Measurements from ENCODE around the gene NODAL. TPM values are rescaled to one million over a fixed set of nuclear protein-coding genes. Genes with fewer than 3 reads are reported as not detected.

The NODAL gene
- total RNA-seq, 1 experiment from 2014 or later = 0.30 TPM

GRCh38 chr10:70426823-70427222 is 14.7 kb downstream of the NODAL start (continued):
- TF ChIP-seq SP1 (IDR thresholded peaks at IDR 0.05; ENCODE audit: low read depth) = no peak
- TF ChIP-seq, protein P1, sequence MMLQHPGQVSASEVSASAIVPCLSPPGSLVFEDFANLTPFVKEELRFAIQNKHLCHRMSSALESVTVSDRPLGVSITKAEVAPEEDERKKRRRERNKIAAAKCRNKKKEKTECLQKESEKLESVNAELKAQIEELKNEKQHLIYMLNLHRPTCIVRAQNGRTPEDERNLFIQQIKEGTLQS (IDR thresholded peaks at IDR 0.05) = no peak

- Histone ChIP-seq H2AFZ (ENCODE audit: low read depth, low read length, poor library complexity, severe bottlenecking) (no peak overlapping the region), H3K27me3 (ENCODE audit: insufficient read depth, low read length) (no peaks in the 10 kb centered on the region), H3K9me2 (ENCODE audit: insufficient read depth) (no peaks in the 10 kb centered on the region), H3K9me3 (ENCODE audit: control insufficient read depth in 1 of 2, insufficient read depth in 1 of 2, low read depth in 1 of 2, low read length in 2 of 2) (no peaks in the 10 kb centered on the region), H3K27ac (ENCODE audit: low read depth, low read length) (no peak overlapping the region), H3K4me3 (replicated peaks in 1 of 2; ENCODE audit: low read depth in 1 of 2, low read length in 2 of 2) (no peak overlapping the region), H3K79me2 (ENCODE audit: insufficient read depth, low read length) (no peaks in the 10 kb centered on the region), H3K9ac (ENCODE audit: low read length) (no peak overlapping the region), H3K4me1 (ENCODE audit: control insufficient read depth in 1 of 2, insufficient read depth in 2 of 2, low read length in 2 of 2) (no peaks in the 10 kb centered on the region), H3K36me3 (ENCODE audit: control insufficient read depth in 1 of 2, insufficient read depth in 2 of 2, low read length in 2 of 2) (peaks cover 19 to 43% of the 10 kb centered on the region in 2 experiments), H3K4me2 (ENCODE audit: low read length) (no peak overlapping the region), H4K20me1 (ENCODE audit: insufficient read depth) (no peaks in the 10 kb centered on the region)
- BruUV-seq (replicated peaks) = no TSS peak
- ATAC-seq (no peak), DNase-seq (ENCODE audit: low read depth, low spot score) (no peak)
- POLR2A ChIA-PET = interaction anchor here (0.9 kb wide), 1 partner anchor 12 kb away, joined by 3 read pairs; no protein-coding TSS in a partner anchor
- TF ChIP-seq FOSL1 (IDR thresholded peaks at IDR 0.05; ENCODE audit: low read depth) = no peak
- no peak for TF ChIP-seq SRF (IDR thresholded peaks at IDR 0.05; ENCODE audit: low read depth)
- no peak for TF ChIP-seq YY1 (IDR thresholded peaks at IDR 0.05; ENCODE audit: extremely low read depth, insufficient replicate concordance, low read depth, low read length)
- TF ChIP-seq SP1 (IDR thresholded peaks at IDR 0.05; ENCODE audit: low read depth) = no peak
- TF ChIP-seq, protein P2, sequence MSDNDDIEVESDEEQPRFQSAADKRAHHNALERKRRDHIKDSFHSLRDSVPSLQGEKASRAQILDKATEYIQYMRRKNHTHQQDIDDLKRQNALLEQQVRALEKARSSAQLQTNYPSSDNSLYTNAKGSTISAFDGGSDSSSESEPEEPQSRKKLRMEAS (IDR thresholded peaks at IDR 0.05) = no peak
- TF ChIP-seq, protein P3, sequence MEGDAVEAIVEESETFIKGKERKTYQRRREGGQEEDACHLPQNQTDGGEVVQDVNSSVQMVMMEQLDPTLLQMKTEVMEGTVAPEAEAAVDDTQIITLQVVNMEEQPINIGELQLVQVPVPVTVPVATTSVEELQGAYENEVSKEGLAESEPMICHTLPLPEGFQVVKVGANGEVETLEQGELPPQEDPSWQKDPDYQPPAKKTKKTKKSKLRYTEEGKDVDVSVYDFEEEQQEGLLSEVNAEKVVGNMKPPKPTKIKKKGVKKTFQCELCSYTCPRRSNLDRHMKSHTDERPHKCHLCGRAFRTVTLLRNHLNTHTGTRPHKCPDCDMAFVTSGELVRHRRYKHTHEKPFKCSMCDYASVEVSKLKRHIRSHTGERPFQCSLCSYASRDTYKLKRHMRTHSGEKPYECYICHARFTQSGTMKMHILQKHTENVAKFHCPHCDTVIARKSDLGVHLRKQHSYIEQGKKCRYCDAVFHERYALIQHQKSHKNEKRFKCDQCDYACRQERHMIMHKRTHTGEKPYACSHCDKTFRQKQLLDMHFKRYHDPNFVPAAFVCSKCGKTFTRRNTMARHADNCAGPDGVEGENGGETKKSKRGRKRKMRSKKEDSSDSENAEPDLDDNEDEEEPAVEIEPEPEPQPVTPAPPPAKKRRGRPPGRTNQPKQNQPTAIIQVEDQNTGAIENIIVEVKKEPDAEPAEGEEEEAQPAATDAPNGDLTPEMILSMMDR (IDR thresholded peaks at IDR 0.05 in 2 of 3, conservative IDR thresholded peaks at IDR 0.05 in 1 of 3; ENCODE audit: borderline replicate concordance in 1 of 3, insufficient read depth in 1 of 3, low read depth in 2 of 3, low read length in 2 of 3) = no peak
- TF ChIP-seq ZFX (IDR thresholded peaks at IDR 0.05) = no peak
- no peak for TF ChIP-seq CBX3 (IDR thresholded peaks at IDR 0.05; ENCODE audit: low read depth)
- no peak for TF ChIP-seq EZH2 (IDR thresholded peaks at IDR 0.05)
- no peak for TF ChIP-seq EZH2phosphoT487 (IDR thresholded peaks at IDR 0.05; ENCODE audit: borderline replicate concordance)
- TF ChIP-seq, protein P4, sequence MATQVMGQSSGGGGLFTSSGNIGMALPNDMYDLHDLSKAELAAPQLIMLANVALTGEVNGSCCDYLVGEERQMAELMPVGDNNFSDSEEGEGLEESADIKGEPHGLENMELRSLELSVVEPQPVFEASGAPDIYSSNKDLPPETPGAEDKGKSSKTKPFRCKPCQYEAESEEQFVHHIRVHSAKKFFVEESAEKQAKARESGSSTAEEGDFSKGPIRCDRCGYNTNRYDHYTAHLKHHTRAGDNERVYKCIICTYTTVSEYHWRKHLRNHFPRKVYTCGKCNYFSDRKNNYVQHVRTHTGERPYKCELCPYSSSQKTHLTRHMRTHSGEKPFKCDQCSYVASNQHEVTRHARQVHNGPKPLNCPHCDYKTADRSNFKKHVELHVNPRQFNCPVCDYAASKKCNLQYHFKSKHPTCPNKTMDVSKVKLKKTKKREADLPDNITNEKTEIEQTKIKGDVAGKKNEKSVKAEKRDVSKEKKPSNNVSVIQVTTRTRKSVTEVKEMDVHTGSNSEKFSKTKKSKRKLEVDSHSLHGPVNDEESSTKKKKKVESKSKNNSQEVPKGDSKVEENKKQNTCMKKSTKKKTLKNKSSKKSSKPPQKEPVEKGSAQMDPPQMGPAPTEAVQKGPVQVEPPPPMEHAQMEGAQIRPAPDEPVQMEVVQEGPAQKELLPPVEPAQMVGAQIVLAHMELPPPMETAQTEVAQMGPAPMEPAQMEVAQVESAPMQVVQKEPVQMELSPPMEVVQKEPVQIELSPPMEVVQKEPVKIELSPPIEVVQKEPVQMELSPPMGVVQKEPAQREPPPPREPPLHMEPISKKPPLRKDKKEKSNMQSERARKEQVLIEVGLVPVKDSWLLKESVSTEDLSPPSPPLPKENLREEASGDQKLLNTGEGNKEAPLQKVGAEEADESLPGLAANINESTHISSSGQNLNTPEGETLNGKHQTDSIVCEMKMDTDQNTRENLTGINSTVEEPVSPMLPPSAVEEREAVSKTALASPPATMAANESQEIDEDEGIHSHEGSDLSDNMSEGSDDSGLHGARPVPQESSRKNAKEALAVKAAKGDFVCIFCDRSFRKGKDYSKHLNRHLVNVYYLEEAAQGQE (IDR thresholded peaks at IDR 0.05; ENCODE audit: low read depth) = no peak
- TF ChIP-seq EGR1 (IDR thresholded peaks at IDR 0.05; ENCODE audit: low read depth) = no peak
- TF ChIP-seq POLR2AphosphoS5 (IDR thresholded peaks at IDR 0.05; ENCODE audit: low read depth, low read length) = no peak
- no peak for TF ChIP-seq TCF7L2 (IDR thresholded peaks at IDR 0.05; ENCODE audit: borderline replicate concordance, extremely low read depth, insufficient read depth, insufficient read length)
- TF ChIP-seq POLR2A (IDR thresholded peaks at IDR 0.05; ENCODE audit: borderline replicate concordance, extremely low read depth, insufficient read depth, insufficient read length) = no peak
- RAD21 ChIA-PET (ENCODE audit: low non-redundant PET in 1 of 2, low total read pairs in 2 of 2, uncharacterized antibody in 2 of 2, unreplicated experiment in 2 of 2) = no interaction called here
- intact Hi-C loops (cut with micrococcal nuclease) = no loop called here
- CTCF ChIA-PET = no interaction called here
These were observed 16.4 kb downstream of the NODAL start for GRCh38 chr10:70425096-70425495.

All from HCT116 (cell line).